Measurements from ENCODE around the gene RFTN1. TPM values are rescaled to one million over a fixed set of nuclear protein-coding genes. Genes with fewer than 3 reads are reported as not detected.

The RFTN1 gene
- total RNA-seq, 1 donor from 2014 or later: 52.1 TPM

- intact Hi-C loops (cut with micrococcal nuclease): no loop called here
Observed at GRCh38 chr3:16383864-16384263, 129.6 kb downstream of the RFTN1 start.

GRCh38 chr3:16382845-16383244 is 130.7 kb downstream of the RFTN1 start:
- intact Hi-C loops (cut with micrococcal nuclease): no loop called here

- intact Hi-C loops (cut with micrococcal nuclease): no loop called here
Observed at GRCh38 chr3:16381426-16381825, 132.1 kb downstream of the RFTN1 start.

GRCh38 chr3:16380421-16380820 is 133.1 kb downstream of the RFTN1 start:
- intact Hi-C loops (cut with micrococcal nuclease): no loop called here

GRCh38 chr3:16379838-16380237 is 133.7 kb downstream of the RFTN1 start:
- intact Hi-C loops (cut with micrococcal nuclease): loop anchor here (5.0 kb wide), 1 partner anchor 132 kb away; the partner anchor contains the start of gene RFTN1

GRCh38 chr3:16378920-16379319 is 134.6 kb downstream of the RFTN1 start:
- intact Hi-C loops (cut with micrococcal nuclease): loop anchor here (5.0 kb wide), 1 partner anchor 133 kb away; the partner anchor contains the start of gene RFTN1

- intact Hi-C loops (cut with micrococcal nuclease): loop anchor here (5.0 kb wide), 1 partner anchor 134 kb away; the partner anchor contains the start of gene RFTN1
Observed at GRCh38 chr3:16378415-16378814, 135.1 kb downstream of the RFTN1 start.

- intact Hi-C loops (cut with micrococcal nuclease): loop anchor here (5.0 kb wide), 1 partner anchor 134 kb away; the partner anchor contains the start of gene RFTN1
Observed at GRCh38 chr3:16377847-16378302, 135.6 kb downstream of the RFTN1 start.

GRCh38 chr3:16377196-16377595 is 136.3 kb downstream of the RFTN1 start:
- intact Hi-C loops (cut with micrococcal nuclease): loop anchor here (5.0 kb wide), 1 partner anchor 135 kb away; the partner anchor contains the start of gene RFTN1

- intact Hi-C loops (cut with micrococcal nuclease): loop anchor here (5.0 kb wide), 1 partner anchor 136 kb away; the partner anchor contains the start of gene RFTN1
Observed at GRCh38 chr3:16375891-16376290, 137.6 kb downstream of the RFTN1 start.

- intact Hi-C loops (cut with micrococcal nuclease): loop anchor here (5.0 kb wide), 1 partner anchor 137 kb away; the partner anchor contains the start of gene RFTN1
Observed at GRCh38 chr3:16374935-16375245, 138.6 kb downstream of the RFTN1 start.

GRCh38 chr3:16374047-16374934 is 139.2 kb downstream of the RFTN1 start:
- intact Hi-C loops (cut with micrococcal nuclease): no loop called here

GRCh38 chr3:16373341-16373946 is 140.1 kb downstream of the RFTN1 start:
- intact Hi-C loops (cut with micrococcal nuclease): no loop called here

- intact Hi-C loops (cut with micrococcal nuclease): no loop called here
Observed at GRCh38 chr3:16372362-16373292, 140.9 kb downstream of the RFTN1 start.

- intact Hi-C loops (cut with micrococcal nuclease): no loop called here
Observed at GRCh38 chr3:16370872-16371740, 142.4 kb downstream of the RFTN1 start.

GRCh38 chr3:16370503-16370871 is 143.0 kb downstream of the RFTN1 start:
- intact Hi-C loops (cut with micrococcal nuclease): no loop called here

- intact Hi-C loops (cut with micrococcal nuclease): no loop called here
Observed at GRCh38 chr3:16369885-16370284, 143.6 kb downstream of the RFTN1 start.

- intact Hi-C loops (cut with micrococcal nuclease): no loop called here
Observed at GRCh38 chr3:16369276-16369675, 144.2 kb downstream of the RFTN1 start.

GRCh38 chr3:16366581-16366980 is 146.9 kb downstream of the RFTN1 start:
- intact Hi-C loops (cut with micrococcal nuclease): no loop called here

- intact Hi-C loops (cut with micrococcal nuclease): no loop called here
Observed at GRCh38 chr3:16365491-16366128, 147.9 kb downstream of the RFTN1 start.
